ENCODE measurements around the gene TMCO1.
"Not testable (repeated sequence)": the region's sequence is repeated elsewhere in the genome, so short reads cannot be mapped to it uniquely, and the experiment has no call there.

The TMCO1 gene

GRCh38 chr1:165744913-165745312 is 23.8 kb downstream of the TMCO1 start:
- DNase-seq (ENCODE audit: low spot score), result not testable (repeated sequence)

GRCh38 chr1:165742194-165742593 is 26.5 kb downstream of the TMCO1 start:
- no peak for DNase-seq (ENCODE audit: low spot score)

- DNase-seq (ENCODE audit: low spot score), result no peak
Observed at GRCh38 chr1:165738794-165739193, 29.9 kb downstream of the TMCO1 start.

GRCh38 chr1:165737196-165737595 is 31.5 kb downstream of the TMCO1 start:
- DNase-seq (ENCODE audit: low spot score), result no peak

- no peak for DNase-seq (ENCODE audit: low spot score)
Observed at GRCh38 chr1:165734906-165735305, 33.8 kb downstream of the TMCO1 start.

- no peak for DNase-seq (ENCODE audit: low spot score)
Observed at GRCh38 chr1:165726841-165727240, 41.8 kb downstream of the TMCO1 start.

GRCh38 chr1:165726169-165726568 is 42.5 kb downstream of the TMCO1 start:
- no peak for DNase-seq (ENCODE audit: low spot score)

GRCh38 chr1:165717918-165718515 is 50.7 kb downstream of the TMCO1 start:
- DNase-seq (ENCODE audit: low spot score), result peak; percentile 67

GRCh38 chr1:165716265-165717051 is 52.2 kb downstream of the TMCO1 start:
- not testable (repeated sequence) for DNase-seq (ENCODE audit: low spot score)

GRCh38 chr1:165712764-165713163 is 55.9 kb downstream of the TMCO1 start:
- DNase-seq (ENCODE audit: low spot score), result no peak

- no peak for DNase-seq (ENCODE audit: low spot score)
Observed at GRCh38 chr1:165707984-165708706, 60.5 kb downstream of the TMCO1 start.

- no peak for DNase-seq (ENCODE audit: low spot score)
Observed at GRCh38 chr1:165703648-165704047, 65.0 kb downstream of the TMCO1 start.

GRCh38 chr1:165701922-165702321 is 66.7 kb downstream of the TMCO1 start:
- DNase-seq (ENCODE audit: low spot score), result not testable (repeated sequence)

GRCh38 chr1:165699577-165699976 is 69.1 kb downstream of the TMCO1 start:
- DNase-seq (ENCODE audit: low spot score), result no peak

GRCh38 chr1:165698761-165699052 is 70.0 kb downstream of the TMCO1 start:
- no peak for DNase-seq (ENCODE audit: low spot score)

GRCh38 chr1:165697881-165698760 is 70.5 kb downstream of the TMCO1 start, which contains the start of gene ALDH9A1:
TSS of gene ALDH9A1 (minus strand) at chr1:165698562. CDS start at chr1:165698558, 4 bp downstream.
- DNase-seq (ENCODE audit: low spot score), result peak; percentile 95

- DNase-seq (ENCODE audit: low spot score), result no peak
Observed at GRCh38 chr1:165697491-165697880, 71.2 kb downstream of the TMCO1 start.

- peak; percentile 42 for DNase-seq (ENCODE audit: low spot score)
Observed at GRCh38 chr1:165696625-165697100, 72.0 kb downstream of the TMCO1 start.

GRCh38 chr1:165695031-165695430 is 73.6 kb downstream of the TMCO1 start:
- no peak for DNase-seq (ENCODE audit: low spot score)

- DNase-seq (ENCODE audit: low spot score), result no peak
Observed at GRCh38 chr1:165688046-165688445, 80.6 kb downstream of the TMCO1 start.

- DNase-seq (ENCODE audit: low spot score), result no peak
Observed at GRCh38 chr1:165686971-165687433, 81.7 kb downstream of the TMCO1 start.
